SK-N-SH (cell line): ENCODE results near the gene HTR6.

Source experiments
- FOXJ3 ChIP-seq: sonication (generic); formaldehyde crosslinking; IDR thresholded peaks from 2 replicates; pipeline ENCODE4 v1.5.1; 2020; ENCODE audit warnings: mild to moderate bottlenecking, missing genetic modification reagents
- PBX3 ChIP-seq: IDR thresholded peaks from 2 replicates; pipeline ENCODE4; 2012
- POLR2AphosphoS5 ChIP-seq: IDR thresholded peaks from 2 replicates; pipeline ENCODE4 v1.6.1; 2012; ENCODE audit warnings: low read depth, low read length
- REST ChIP-seq: IDR thresholded peaks from 2 replicates; pipeline ENCODE4 v1.6.1; 2012; ENCODE audit warnings: mild to moderate bottlenecking, low read depth, low read length, moderate library complexity
- YY1 ChIP-seq: IDR thresholded peaks from 2 replicates; pipeline ENCODE4 v1.4.0; 2012; ENCODE audit warnings: low read depth, mild to moderate bottlenecking
- TF ChIP-seq, protein P1 (sequence below): fragments of 200-600 bp; sonication (generic); IDR thresholded peaks from 2 replicates; pipeline ENCODE4 v1.6.1; 2017; ENCODE audit warnings: antibody characterized with exemption, mild to moderate bottlenecking, moderate library complexity

DNA sequence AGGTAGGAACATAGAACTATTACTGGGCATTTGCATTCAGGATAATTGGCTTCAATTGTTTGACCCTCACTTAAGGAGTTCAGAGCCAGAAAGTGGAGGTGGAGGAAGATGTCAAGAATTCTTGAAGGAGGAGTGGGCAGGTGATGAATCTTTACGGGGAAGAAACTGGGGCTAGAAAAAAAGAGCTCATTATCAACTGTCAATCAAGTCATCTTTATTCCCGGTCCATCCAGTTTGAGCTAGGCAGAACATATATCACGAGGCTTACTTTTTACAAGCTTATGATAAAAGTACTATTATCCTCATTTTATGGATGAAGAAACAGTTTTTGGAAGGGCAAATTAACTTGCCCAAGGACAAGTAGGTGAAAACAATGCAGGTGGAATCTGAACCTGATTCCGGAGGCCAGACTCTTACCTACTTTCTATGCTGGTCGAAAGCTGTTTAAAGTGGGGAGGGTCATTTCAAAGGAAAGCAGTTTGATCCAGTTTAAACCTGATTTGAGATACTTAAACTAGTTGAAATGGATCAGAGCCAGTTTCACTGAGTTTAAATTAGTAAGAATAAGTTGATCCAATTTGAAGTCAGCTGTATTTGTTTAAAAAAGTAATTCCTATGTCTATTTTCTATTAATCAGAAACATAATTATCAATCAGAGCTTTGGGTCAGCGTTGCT is 33.8 kb upstream of the HTR6 start:
- TF ChIP-seq, protein P1, sequence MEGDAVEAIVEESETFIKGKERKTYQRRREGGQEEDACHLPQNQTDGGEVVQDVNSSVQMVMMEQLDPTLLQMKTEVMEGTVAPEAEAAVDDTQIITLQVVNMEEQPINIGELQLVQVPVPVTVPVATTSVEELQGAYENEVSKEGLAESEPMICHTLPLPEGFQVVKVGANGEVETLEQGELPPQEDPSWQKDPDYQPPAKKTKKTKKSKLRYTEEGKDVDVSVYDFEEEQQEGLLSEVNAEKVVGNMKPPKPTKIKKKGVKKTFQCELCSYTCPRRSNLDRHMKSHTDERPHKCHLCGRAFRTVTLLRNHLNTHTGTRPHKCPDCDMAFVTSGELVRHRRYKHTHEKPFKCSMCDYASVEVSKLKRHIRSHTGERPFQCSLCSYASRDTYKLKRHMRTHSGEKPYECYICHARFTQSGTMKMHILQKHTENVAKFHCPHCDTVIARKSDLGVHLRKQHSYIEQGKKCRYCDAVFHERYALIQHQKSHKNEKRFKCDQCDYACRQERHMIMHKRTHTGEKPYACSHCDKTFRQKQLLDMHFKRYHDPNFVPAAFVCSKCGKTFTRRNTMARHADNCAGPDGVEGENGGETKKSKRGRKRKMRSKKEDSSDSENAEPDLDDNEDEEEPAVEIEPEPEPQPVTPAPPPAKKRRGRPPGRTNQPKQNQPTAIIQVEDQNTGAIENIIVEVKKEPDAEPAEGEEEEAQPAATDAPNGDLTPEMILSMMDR = no peak
- TF ChIP-seq YY1 (no peak), POLR2AphosphoS5 (no peak), FOXJ3 (no peak), REST (no peak), PBX3 (no peak)
